DOHH2 (cell line): Measurements from ENCODE around the gene UBTD2.

Experiments used
- EZH2phosphoT487 ChIP-seq: fragments of 200-600 bp; sonication (generic); IDR thresholded peaks from 2 replicates; pipeline ENCODE4 v1.6.1; 2017; ENCODE audit warnings: borderline replicate concordance, mild to moderate bottlenecking, antibody characterized with exemption, low read length, moderate library complexity, mixed read lengths
- TF ChIP-seq, protein P1 (sequence below): fragments of 200-600 bp; sonication (generic); IDR thresholded peaks from one replicate; pipeline ENCODE4 v1.5.1; 2014; ENCODE audit warnings: antibody characterized with exemption, mild to moderate bottlenecking, low read depth, low read length; ENCODE audit not compliant: poor library complexity, severe bottlenecking

GRCh38 chr5:172321593-172321992, 38.0 kb upstream of the UBTD2 start:
- TF ChIP-seq, protein P1, sequence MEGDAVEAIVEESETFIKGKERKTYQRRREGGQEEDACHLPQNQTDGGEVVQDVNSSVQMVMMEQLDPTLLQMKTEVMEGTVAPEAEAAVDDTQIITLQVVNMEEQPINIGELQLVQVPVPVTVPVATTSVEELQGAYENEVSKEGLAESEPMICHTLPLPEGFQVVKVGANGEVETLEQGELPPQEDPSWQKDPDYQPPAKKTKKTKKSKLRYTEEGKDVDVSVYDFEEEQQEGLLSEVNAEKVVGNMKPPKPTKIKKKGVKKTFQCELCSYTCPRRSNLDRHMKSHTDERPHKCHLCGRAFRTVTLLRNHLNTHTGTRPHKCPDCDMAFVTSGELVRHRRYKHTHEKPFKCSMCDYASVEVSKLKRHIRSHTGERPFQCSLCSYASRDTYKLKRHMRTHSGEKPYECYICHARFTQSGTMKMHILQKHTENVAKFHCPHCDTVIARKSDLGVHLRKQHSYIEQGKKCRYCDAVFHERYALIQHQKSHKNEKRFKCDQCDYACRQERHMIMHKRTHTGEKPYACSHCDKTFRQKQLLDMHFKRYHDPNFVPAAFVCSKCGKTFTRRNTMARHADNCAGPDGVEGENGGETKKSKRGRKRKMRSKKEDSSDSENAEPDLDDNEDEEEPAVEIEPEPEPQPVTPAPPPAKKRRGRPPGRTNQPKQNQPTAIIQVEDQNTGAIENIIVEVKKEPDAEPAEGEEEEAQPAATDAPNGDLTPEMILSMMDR, result no peak
- TF ChIP-seq EZH2phosphoT487, result no peak
